RWPE2 (cell line): ENCODE data around the gene CEACAM3.

ENCODE experiments used
- ATAC-seq: fragments of 200-7000 bp; cut with Tn5 transposase; 3 replicates; pipeline ENCODE4 v1.9.1; 2021; ENCODE audit warnings: low read depth
- DNase-seq: peaks from one replicate; pipeline ENCODE4 v3.0.0-alpha.2; 2020; ENCODE audit warnings: low spot score
- H3K27ac ChIP-seq: fragments of 450-650 bp; 2 replicates; pipeline ENCODE4 v1.5.1; 2017; ENCODE audit warnings: mild to moderate bottlenecking; ENCODE audit not compliant: poor library complexity, severe bottlenecking
- H3K27me3 ChIP-seq: fragments of 250-450 bp; sonication (Bioruptor Pico); 2 replicates; pipeline ENCODE4 v1.5.1; 2021; ENCODE audit warnings: mild to moderate bottlenecking, moderate library complexity; ENCODE audit not compliant: insufficient read depth, poor library complexity, severe bottlenecking
- H3K36me3 ChIP-seq: fragments of 250-450 bp; sonication (Bioruptor Pico); 2 replicates; pipeline ENCODE4 v1.5.1; 2020; ENCODE audit warnings: low read depth, mild to moderate bottlenecking, moderate library complexity
- H3K4me1 ChIP-seq: fragments of 250-450 bp; sonication (Bioruptor Pico); 2 replicates; pipeline ENCODE4 v1.5.1; 2021; ENCODE audit warnings: mild to moderate bottlenecking, moderate library complexity; ENCODE audit not compliant: insufficient read depth, poor library complexity, severe bottlenecking
- H3K4me3 ChIP-seq: fragments of 250-450 bp; sonication (Bioruptor Pico); 2 replicates; pipeline ENCODE4 v1.5.1; 2021; ENCODE audit warnings: mild to moderate bottlenecking, moderate library complexity; ENCODE audit not compliant: severe bottlenecking
- H3K9me3 ChIP-seq: fragments of 250-450 bp; sonication (Bioruptor Pico); 2 replicates; pipeline ENCODE4 v1.5.1; 2021; ENCODE audit warnings: mild to moderate bottlenecking, moderate library complexity; ENCODE audit not compliant: severe bottlenecking
- CTCF ChIP-seq: fragments of 450-650 bp; IDR thresholded peaks from one replicate; pipeline ENCODE4 v1.5.1; 2017; ENCODE audit warnings: mild to moderate bottlenecking, moderate library complexity; ENCODE audit not compliant: poor library complexity, severe bottlenecking

Gene CEACAM3

GRCh38 chr19:41769608-41770007, 26.8 kb upstream of the CEACAM3 start:
- no peak overlapping the region for H3K27ac ChIP-seq
- no peaks in the 10 kb centered on the region for H3K36me3 ChIP-seq
- TF ChIP-seq CTCF, result no peak
- H3K4me3 ChIP-seq, result no peak overlapping the region
- ATAC-seq (no peak), DNase-seq (no peak)
- peaks cover 10% of the 10 kb centered on the region for H3K27me3 ChIP-seq
- H3K4me1 ChIP-seq, result peaks cover 7% of the 10 kb centered on the region
- no peaks in the 10 kb centered on the region for H3K9me3 ChIP-seq

- no peak for ATAC-seq
Observed at GRCh38 chr19:41771410-41771809, 25.0 kb upstream of the CEACAM3 start.

DNA sequence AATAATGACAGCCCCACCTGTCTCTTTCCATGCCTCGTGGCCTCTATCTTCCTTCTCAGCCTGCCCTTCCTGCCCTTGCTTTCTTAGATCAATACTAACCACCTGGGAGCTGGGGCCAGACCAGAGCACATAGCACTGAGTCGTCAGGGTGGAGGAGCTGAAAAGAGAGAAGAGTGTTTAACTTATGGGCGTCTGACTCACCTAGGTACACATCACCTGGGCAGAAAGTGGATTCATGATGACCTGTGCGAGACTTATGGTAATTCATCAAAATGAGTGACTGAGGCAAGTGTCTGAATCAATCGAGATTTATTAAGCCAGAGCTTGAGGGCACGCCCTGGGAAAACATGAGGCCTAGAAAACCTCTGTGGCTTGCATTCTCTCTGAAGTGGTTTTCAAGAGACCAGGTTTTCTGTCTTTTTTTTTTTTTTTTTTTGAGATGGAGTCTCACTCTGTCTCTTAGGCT, 21.8 kb upstream of the CEACAM3 start:
- peaks cover 20% of the 10 kb centered on the region for H3K4me1 ChIP-seq
- H3K4me3 ChIP-seq, result no peak overlapping the region
- H3K36me3 ChIP-seq, result no peaks in the 10 kb centered on the region
- H3K27me3 ChIP-seq, result no peaks in the 10 kb centered on the region
- no peaks in the 10 kb centered on the region for H3K9me3 ChIP-seq
- TF ChIP-seq CTCF, result no peak
- ATAC-seq (peak; percentile 98), DNase-seq (peak; percentile 81)
- H3K27ac ChIP-seq, result peak overlapping the region; percentile 82

More at GRCh38 chr19:41771410-41771809, 25.0 kb upstream of the CEACAM3 start:
- no peak for DNase-seq
- TF ChIP-seq CTCF, result no peak
- Histone ChIP-seq H3K4me3 (no peak overlapping the region), H3K4me1 (peaks cover 20% of the 10 kb centered on the region), H3K27ac (no peak overlapping the region), H3K9me3 (no peaks in the 10 kb centered on the region), H3K36me3 (no peaks in the 10 kb centered on the region), H3K27me3 (no peaks in the 10 kb centered on the region)

GRCh38 chr19:41776700-41777099, 19.7 kb upstream of the CEACAM3 start:
- no peak for TF ChIP-seq CTCF
- no peaks in the 10 kb centered on the region for H3K36me3 ChIP-seq
- ATAC-seq (no peak), DNase-seq (no peak)
- H3K27ac ChIP-seq, result no peak overlapping the region
- H3K4me1 ChIP-seq, result peaks cover 20% of the 10 kb centered on the region
- no peaks in the 10 kb centered on the region for H3K9me3 ChIP-seq
- no peak overlapping the region for H3K4me3 ChIP-seq
- H3K27me3 ChIP-seq, result no peaks in the 10 kb centered on the region

GRCh38 chr19:41783612-41784011, 12.8 kb upstream of the CEACAM3 start:
- H3K9me3 ChIP-seq, result no peaks in the 10 kb centered on the region
- no peak for TF ChIP-seq CTCF
- peaks cover 27% of the 10 kb centered on the region for H3K27me3 ChIP-seq
- ATAC-seq (no peak), DNase-seq (no peak)
- no peaks in the 10 kb centered on the region for H3K36me3 ChIP-seq
- H3K27ac ChIP-seq, result no peak overlapping the region
- no peak overlapping the region for H3K4me3 ChIP-seq
- no peaks in the 10 kb centered on the region for H3K4me1 ChIP-seq
